Lung (tissue), 12 donors: ENCODE data around the gene SELPLG. TPM values are rescaled to one million over a fixed set of nuclear protein-coding genes. Genes with fewer than 3 reads are reported as not detected.

Experiments
- ATAC-seq: fragments of 200-7000 bp; cut with Tn5 transposase; one replicate; pipeline ENCODE4 v1.9.1; 2020; ENCODE audit warnings: moderate number of reproducible peaks; ENCODE audit not compliant: insufficient read depth, low FRiP score
- DNase-seq, 3 donors: peaks; one replicate each; pipeline ENCODE4 v3.0.0-alpha.2; 2013 to 2017
- H3K27ac ChIP-seq, 2 donors: one replicate each; pipeline ENCODE4 v1.5.1; 2013; ENCODE audit warnings: mild to moderate bottlenecking in 2 of 2, moderate library complexity in 2 of 2, control low read depth in 1 of 2, inconsistent platforms in 1 of 2, low read depth in 1 of 2, low read length in 1 of 2
- H3K27me3 ChIP-seq, 3 donors: one replicate each; pipeline ENCODE4 v1.5.1; 2013; ENCODE audit warnings: low read length in 2 of 3; ENCODE audit not compliant: control insufficient read depth in 3 of 3, insufficient read depth in 3 of 3
- H3K36me3 ChIP-seq, 4 donors: one replicate each; pipeline ENCODE4 v1.5.1; 2013; ENCODE audit warnings: low read length in 4 of 4, mild to moderate bottlenecking in 1 of 4, moderate library complexity in 1 of 4; ENCODE audit not compliant: control insufficient read depth in 4 of 4, insufficient read depth in 4 of 4
- H3K4me1 ChIP-seq, 5 donors: one replicate each; pipeline ENCODE4 v1.5.1; 2013; ENCODE audit warnings: low read length in 5 of 5, mild to moderate bottlenecking in 2 of 5, moderate library complexity in 1 of 5; ENCODE audit not compliant: control insufficient read depth in 5 of 5, insufficient read depth in 5 of 5
- H3K4me3 ChIP-seq: one replicate; pipeline ENCODE4 v1.5.1; 2013; ENCODE audit warnings: mild to moderate bottlenecking, control low read depth, moderate library complexity
- H3K9ac ChIP-seq, 2 donors: one replicate each; pipeline ENCODE4 v1.5.1; 2013; ENCODE audit warnings: low read length in 2 of 2, control low read depth in 1 of 2; ENCODE audit not compliant: insufficient read depth in 1 of 2
- H3K9me3 ChIP-seq, 4 donors: one replicate each; pipeline ENCODE4 v1.5.1; 2013; ENCODE audit warnings: low read length in 3 of 4, mild to moderate bottlenecking in 1 of 4, moderate library complexity in 1 of 4; ENCODE audit not compliant: control insufficient read depth in 4 of 4, insufficient read depth in 3 of 4
- WGBS, 2 donors: extraction: QIAGEN DNeasy Blood & Tissue Kit; methylation state at CpG; one replicate each; pipeline ENCODE4 v1.1.7; 2013; 5-methylcytosine and 5-hydroxymethylcytosine counted together
- polyA plus RNA-seq, 2 donors: library from polyadenylated mRNA; stranded (reverse); fragments of 200-250 nt; gene quantifications; one replicate each; pipeline ENCODE4 v1.2.1, GENCODE V29; 2013
- total RNA-seq, 2 donors: library from RNA; depleted of rRNA in 1 of 2; stranded (reverse); fragments of >200 nt in 1 of 2; gene quantifications; one replicate each; pipeline ENCODE4 v1.2.1, GENCODE V29; 2014 to 2021
- TF ChIP-seq, protein P1 (sequence below): IDR thresholded peaks from 2 replicates; pipeline ENCODE4 v1.5.1; 2012; ENCODE audit warnings: mild to moderate bottlenecking; ENCODE audit errors: control extremely low read depth, extremely low read depth
- donor health status: control.
- donor health status: control.
- donor health status: Bipolar disorder and iron deficiency.
- donor health status: healthy.
- donor health status: DM: yes; HTN: yes; CAD: no.

SELPLG gene
- total and polyA plus RNA-seq, 4 donors = 11.3 to 97.0 (median 30.5) TPM

GRCh38 chr12:108625228-108625627, 8.5 kb downstream of the SELPLG start:
- no peak overlapping the region for H3K4me3 ChIP-seq
- H3K4me1 ChIP-seq = peaks cover 0 to 15% (median 7%) of the 10 kb centered on the region in 5 donors
- TF ChIP-seq, protein P1, sequence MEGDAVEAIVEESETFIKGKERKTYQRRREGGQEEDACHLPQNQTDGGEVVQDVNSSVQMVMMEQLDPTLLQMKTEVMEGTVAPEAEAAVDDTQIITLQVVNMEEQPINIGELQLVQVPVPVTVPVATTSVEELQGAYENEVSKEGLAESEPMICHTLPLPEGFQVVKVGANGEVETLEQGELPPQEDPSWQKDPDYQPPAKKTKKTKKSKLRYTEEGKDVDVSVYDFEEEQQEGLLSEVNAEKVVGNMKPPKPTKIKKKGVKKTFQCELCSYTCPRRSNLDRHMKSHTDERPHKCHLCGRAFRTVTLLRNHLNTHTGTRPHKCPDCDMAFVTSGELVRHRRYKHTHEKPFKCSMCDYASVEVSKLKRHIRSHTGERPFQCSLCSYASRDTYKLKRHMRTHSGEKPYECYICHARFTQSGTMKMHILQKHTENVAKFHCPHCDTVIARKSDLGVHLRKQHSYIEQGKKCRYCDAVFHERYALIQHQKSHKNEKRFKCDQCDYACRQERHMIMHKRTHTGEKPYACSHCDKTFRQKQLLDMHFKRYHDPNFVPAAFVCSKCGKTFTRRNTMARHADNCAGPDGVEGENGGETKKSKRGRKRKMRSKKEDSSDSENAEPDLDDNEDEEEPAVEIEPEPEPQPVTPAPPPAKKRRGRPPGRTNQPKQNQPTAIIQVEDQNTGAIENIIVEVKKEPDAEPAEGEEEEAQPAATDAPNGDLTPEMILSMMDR = no peak
- no peak overlapping the region for H3K9ac ChIP-seq
- H3K9me3 ChIP-seq = no peaks in the 10 kb centered on the region
- no peak overlapping the region for H3K27ac ChIP-seq
- no peaks in the 10 kb centered on the region for H3K36me3 ChIP-seq
- H3K27me3 ChIP-seq = no peaks in the 10 kb centered on the region
- no peak for ATAC-seq
- 81 to 94% methylated on average over 3 of the region's 3 CpGs for WGBS, 2 donors
- DNase-seq = no peak

DNA sequence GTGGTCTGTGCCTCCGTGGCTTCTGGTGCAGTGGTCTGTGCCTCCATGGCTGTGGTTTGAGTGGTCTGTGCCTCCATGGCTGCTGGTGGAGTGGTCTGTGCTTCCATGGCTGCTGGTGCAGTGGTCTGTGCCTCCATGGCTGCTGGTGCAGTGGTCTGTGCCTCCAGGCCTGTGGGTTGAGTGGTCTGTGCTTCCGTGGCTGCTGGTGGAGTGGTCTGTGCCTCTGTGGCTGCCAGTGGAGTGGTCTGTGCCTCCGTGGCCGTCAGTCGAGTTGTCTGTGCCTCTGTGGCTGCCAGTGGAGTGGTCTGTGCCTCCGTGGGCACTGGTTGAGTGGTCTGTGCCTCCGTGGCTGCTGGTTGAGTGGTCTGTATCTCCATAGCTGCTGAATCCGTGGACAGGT, 10.1 kb downstream of the SELPLG start:
- no peak for DNase-seq
- peaks cover 0 to 11% (median 5%) of the 10 kb centered on the region in 5 donors for H3K4me1 ChIP-seq

DNA sequence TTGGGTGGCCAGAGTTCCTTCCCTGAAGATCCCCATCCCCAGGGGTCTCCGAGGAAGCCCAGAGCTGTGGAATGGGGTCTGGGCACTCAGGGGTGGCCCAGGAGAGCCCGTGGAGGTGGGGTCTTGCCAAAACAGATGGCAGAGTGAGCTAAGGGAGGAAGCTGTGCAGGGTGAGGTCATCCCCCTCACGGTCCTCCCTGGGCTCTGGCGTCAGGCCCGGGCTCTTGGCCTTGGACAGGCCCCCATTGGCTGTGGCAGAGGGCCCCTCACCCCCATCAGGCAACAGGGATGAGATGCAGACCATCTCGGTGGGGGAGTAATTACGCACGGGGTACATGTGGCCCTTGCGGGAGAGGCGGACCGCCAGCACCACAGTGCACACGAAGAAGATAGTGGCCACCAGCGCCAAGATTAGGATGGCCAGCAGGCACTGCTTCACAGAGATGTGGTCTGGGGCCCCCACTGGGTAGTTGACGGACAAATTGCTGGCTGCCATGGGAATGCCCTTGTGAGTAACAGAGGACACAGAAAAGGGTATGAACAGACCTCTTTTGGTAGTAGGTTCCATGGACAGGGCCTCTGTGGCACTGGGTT, 10.7 kb downstream of the SELPLG start:
- 82 to 86% methylated on average over 13 to 14 of the region's 14 CpGs for WGBS, 2 donors
- Histone ChIP-seq H3K4me3 (no peak overlapping the region), H3K4me1 (peaks cover 0 to 8% (median 0%) of the 10 kb centered on the region in 5 donors), H3K36me3 (no peaks in the 10 kb centered on the region), H3K27me3 (no peaks in the 10 kb centered on the region), H3K9ac (no peak overlapping the region), H3K27ac (peak overlapping the region in 1 of 2 donors; percentile 72), H3K9me3 (no peaks in the 10 kb centered on the region)
- DNase-seq (no peak), ATAC-seq (no peak)
- TF ChIP-seq, protein P1 = no peak

More for the DNA sequence above, 10.1 kb downstream of the SELPLG start:
- TF ChIP-seq, protein P1 = no peak
- Histone ChIP-seq H3K4me3 (no peak overlapping the region), H3K27me3 (no peaks in the 10 kb centered on the region), H3K36me3 (no peaks in the 10 kb centered on the region), H3K9me3 (no peaks in the 10 kb centered on the region), H3K27ac (peak overlapping the region in 1 of 2 donors; percentile 26), H3K9ac (no peak overlapping the region)
- ATAC-seq = no peak
- WGBS, 2 donors = 92 to 96% methylated on average over 8 of the region's 8 CpGs

DNA sequence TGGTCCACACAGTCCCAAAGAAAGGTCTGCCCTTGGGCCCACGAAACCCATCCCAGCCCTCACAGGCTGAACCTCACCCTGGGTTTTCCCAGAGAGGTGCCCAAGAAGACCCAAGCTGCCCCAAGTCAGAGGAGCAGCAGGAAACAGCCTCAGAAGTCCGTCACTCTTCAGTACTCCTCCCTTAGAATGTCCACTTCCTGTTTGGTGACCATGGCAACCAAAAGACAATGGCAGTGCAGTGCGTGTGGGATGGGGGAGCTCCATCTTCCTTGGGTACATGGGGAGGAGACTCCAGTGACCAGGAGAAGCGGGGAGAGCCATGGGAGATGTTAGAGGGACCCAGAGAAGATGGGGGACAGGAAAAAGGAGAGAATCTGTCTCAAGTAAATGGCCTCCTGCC, 11.3 kb downstream of the SELPLG start:
- H3K36me3 ChIP-seq = no peaks in the 10 kb centered on the region
- no peaks in the 10 kb centered on the region for H3K27me3 ChIP-seq
- H3K9me3 ChIP-seq = no peaks in the 10 kb centered on the region
- no peak for ATAC-seq
- TF ChIP-seq, protein P1 = no peak
- no peak overlapping the region for H3K9ac ChIP-seq
- peak; percentile 71 to 77 (median 76) for DNase-seq
- H3K4me3 ChIP-seq = no peak overlapping the region
- WGBS, 2 donors = 46 to 54% methylated on average over 4 of the region's 4 CpGs
- peak overlapping the region in 1 of 2 donors; percentile 85 for H3K27ac ChIP-seq
- peaks cover 0 to 10% (median 2%) of the 10 kb centered on the region in 5 donors for H3K4me1 ChIP-seq
